PC-3 (cell line): Measurements from ENCODE around the gene SNX8. TPM values are rescaled to one million over a fixed set of nuclear protein-coding genes. Genes with fewer than 3 reads are reported as not detected.

Experiments used
- ATAC-seq: fragments of 200-7000 bp; cut with Tn5 transposase; 2 replicates; pipeline ENCODE4 v1.9.1; 2020; ENCODE audit warnings: mild to moderate bottlenecking, moderate library complexity
- BruUV-seq: library from RNA; stranded (reverse); fragments of 400-500 nt; replicated peaks from 2 replicates; lab custom pipeline; 2021; lab: Mats Ljungman, UMichigan
- CTCF ChIA-PET: fragments of 300-600 bp; sonication (Branson Sonifier 250); formaldehyde crosslinking; loops from one replicate; lab custom pipeline; 2022; ENCODE audit warnings: antibody characterized with exemption; lab: Charles Lee
- POLR2A ChIA-PET: fragments of 300-600 bp; sonication (Branson Sonifier 250); formaldehyde crosslinking; loops from one replicate; lab custom pipeline; 2022; ENCODE audit warnings: antibody characterized with exemption; ENCODE audit not compliant: unreplicated experiment; lab: Charles Lee
- DNase-seq: peaks from one replicate; pipeline ENCODE4 v3.0.0-alpha.2; 2015
- H2AFZ ChIP-seq: fragments of 300-600 bp; sonication (generic); 2 replicates; pipeline ENCODE4 v1.6.0; 2016; ENCODE audit warnings: antibody characterized with exemption, low read length
- H3F3A ChIP-seq: fragments of 300-600 bp; sonication (generic); one replicate; pipeline ENCODE4 v1.6.0; 2017; ENCODE audit warnings: antibody characterized with exemption, low read length, control low read depth, mild to moderate bottlenecking; ENCODE audit not compliant: unreplicated experiment
- H3K27ac ChIP-seq: fragments of 300-600 bp; sonication (generic); 2 replicates; pipeline ENCODE4 v1.5.1; 2016; ENCODE audit warnings: mild to moderate bottlenecking, low read length
- H3K27me3 ChIP-seq: fragments of 300-600 bp; sonication (generic); 2 replicates; pipeline ENCODE4 v1.6.1; 2016; ENCODE audit warnings: low read length, mixed read lengths
- H3K36me3 ChIP-seq: fragments of 300-600 bp; sonication (generic); 2 replicates; pipeline ENCODE4 v1.6.1; 2016; ENCODE audit warnings: low read depth, mixed run types, low read length, mixed read lengths
- H3K4me1 ChIP-seq: fragments of 300-600 bp; sonication (generic); 2 replicates; pipeline ENCODE4 v1.5.1; 2016; ENCODE audit warnings: low read length; ENCODE audit not compliant: insufficient read depth
- H3K4me2 ChIP-seq: fragments of 300-600 bp; sonication (generic); 2 replicates; pipeline ENCODE4 v1.6.0; 2016; ENCODE audit warnings: low read length
- H3K4me3 ChIP-seq: fragments of 300-600 bp; sonication (generic); 2 replicates; pipeline ENCODE4 v1.5.1; 2016; ENCODE audit warnings: mild to moderate bottlenecking, low read length, mixed read lengths
- H3K79me2 ChIP-seq: fragments of 300-600 bp; sonication (generic); 2 replicates; pipeline ENCODE4 v1.6.1; 2017; ENCODE audit warnings: low read length, mixed read lengths
- H3K9ac ChIP-seq: fragments of 300-600 bp; sonication (generic); 2 replicates; pipeline ENCODE4 v1.6.0; 2016; ENCODE audit warnings: mild to moderate bottlenecking, low read length
- H3K9me2 ChIP-seq: fragments of 300-600 bp; sonication (generic); replicated peaks from 2 replicates; pipeline ENCODE4 v1.6.1; 2016; ENCODE audit warnings: mixed run types, low read length, mixed read lengths
- H3K9me3 ChIP-seq: fragments of 300-600 bp; sonication (generic); 2 replicates; pipeline ENCODE4 v1.6.1; 2016; ENCODE audit warnings: low read length, mixed read lengths
- H4K20me1 ChIP-seq: fragments of 300-600 bp; sonication (generic); 2 replicates; pipeline ENCODE4 v1.6.1; 2016; ENCODE audit warnings: low read length, mixed read lengths
- CTCF ChIP-seq: fragments of 300-600 bp; sonication (generic); conservative IDR thresholded peaks from 2 replicates; pipeline ENCODE4 v1.5.1; 2017; ENCODE audit warnings: antibody characterized with exemption, low read depth, mild to moderate bottlenecking, low read length
- EZH2 ChIP-seq: fragments of 300-600 bp; sonication (generic); IDR thresholded peaks from one replicate; pipeline ENCODE4 v1.6.1; 2017; ENCODE audit warnings: antibody characterized with exemption, mild to moderate bottlenecking, low read length; ENCODE audit not compliant: unreplicated experiment
- EZH2phosphoT487 ChIP-seq: fragments of 300-600 bp; sonication (generic); IDR thresholded peaks from 2 replicates; pipeline ENCODE4 v1.6.1; 2018; ENCODE audit warnings: mild to moderate bottlenecking, antibody characterized with exemption, low read length, borderline replicate concordance
- intact Hi-C: fragments of 100-400 bp; cut with micrococcal nuclease; formaldehyde crosslinking; loops from 2 replicates; pipeline ENCODE4 v1.9.0; 2023
- total RNA-seq: library from RNA; depleted of rRNA; stranded (reverse); fragments of >200 nt; gene quantifications from 2 replicates; pipeline ENCODE4 v1.2.3, GENCODE V29; 2014

The SNX8 gene
- total RNA-seq, 1 experiment from 2014 or later: 12.3 TPM

- no TSS peak for BruUV-seq
- DNase-seq (no peak), ATAC-seq (no peak)
- CTCF ChIA-PET: no interaction called here
- no peaks in the 10 kb centered on the region for H3F3A ChIP-seq
- H3K4me3 ChIP-seq: no peak overlapping the region; the same call in 1 of the 2 replicates
- TF ChIP-seq CTCF: no peak
- TF ChIP-seq EZH2: no peak
- no peak for TF ChIP-seq EZH2phosphoT487
- H3K36me3 ChIP-seq: peaks cover 32% of the 10 kb centered on the region
- POLR2A ChIA-PET: no interaction called here
- H4K20me1 ChIP-seq: no peaks in the 10 kb centered on the region
- H3K4me2 ChIP-seq: no peak overlapping the region
- H3K79me2 ChIP-seq: peaks cover 58% of the 10 kb centered on the region
- no peak overlapping the region for H3K27ac ChIP-seq
- no peak overlapping the region for H2AFZ ChIP-seq
- no peaks in the 10 kb centered on the region for H3K9me3 ChIP-seq
- intact Hi-C loops: no loop called here
- no peaks in the 10 kb centered on the region for H3K9me2 ChIP-seq
- no peaks in the 10 kb centered on the region for H3K27me3 ChIP-seq
- H3K4me1 ChIP-seq: peaks cover 12% of the 10 kb centered on the region
- no peak overlapping the region for H3K9ac ChIP-seq
These were observed 83.4 kb downstream of the SNX8 start for GRCh38 chr7:2230882-2231281.

GRCh38 chr7:2230226-2230625 is 84.0 kb downstream of the SNX8 start:
- CTCF ChIA-PET: no interaction called here
- H3F3A ChIP-seq: no peaks in the 10 kb centered on the region
- H3K4me1 ChIP-seq: peaks cover 18% of the 10 kb centered on the region
- peaks cover 28% of the 10 kb centered on the region for H3K36me3 ChIP-seq
- no peaks in the 10 kb centered on the region for H3K9me2 ChIP-seq
- H3K27me3 ChIP-seq: no peaks in the 10 kb centered on the region
- intact Hi-C loops: no loop called here
- H3K4me3 ChIP-seq: no peak overlapping the region
- ATAC-seq (no peak), DNase-seq (no peak)
- H3K79me2 ChIP-seq: peaks cover 58% of the 10 kb centered on the region
- no peaks in the 10 kb centered on the region for H3K9me3 ChIP-seq
- BruUV-seq: no TSS peak
- H4K20me1 ChIP-seq: no peaks in the 10 kb centered on the region
- POLR2A ChIA-PET: no interaction called here
- H3K27ac ChIP-seq: no peak overlapping the region
- no peak overlapping the region for H3K4me2 ChIP-seq
- no peak overlapping the region for H2AFZ ChIP-seq
- TF ChIP-seq EZH2phosphoT487: no peak
- TF ChIP-seq EZH2: no peak
- no peak for TF ChIP-seq CTCF
- H3K9ac ChIP-seq: no peak overlapping the region

- Histone ChIP-seq H3K4me2 (no peak overlapping the region), H3K9me3 (no peaks in the 10 kb centered on the region), H3K4me1 (peaks cover 26% of the 10 kb centered on the region), H3K36me3 (peaks cover 25% of the 10 kb centered on the region), H3K9me2 (no peaks in the 10 kb centered on the region), H2AFZ (no peak overlapping the region), H3K79me2 (peaks cover 61% of the 10 kb centered on the region), H3F3A (no peaks in the 10 kb centered on the region), H3K27me3 (no peaks in the 10 kb centered on the region), H3K4me3 (no peak overlapping the region), H3K9ac (no peak overlapping the region), H4K20me1 (no peaks in the 10 kb centered on the region), H3K27ac (no peak overlapping the region)
- ATAC-seq (no peak), DNase-seq (no peak)
- BruUV-seq: no TSS peak
- intact Hi-C loops: loop anchor here (5.0 kb wide), 1 partner anchor 118 kb away; no protein-coding TSS in a partner anchor
- ChIA-PET POLR2A (no interaction called here), CTCF (no interaction called here)
- TF ChIP-seq EZH2: no peak
- TF ChIP-seq EZH2phosphoT487: no peak
- TF ChIP-seq CTCF: no peak
These were observed 84.8 kb downstream of the SNX8 start for GRCh38 chr7:2229467-2229866.
